ENCODE measurements around the gene IRS1. TPM values are rescaled to one million over a fixed set of nuclear protein-coding genes. Genes with fewer than 3 reads are reported as not detected.

Gene IRS1
- total RNA-seq, 1 donor = 29.7 TPM

DNA sequence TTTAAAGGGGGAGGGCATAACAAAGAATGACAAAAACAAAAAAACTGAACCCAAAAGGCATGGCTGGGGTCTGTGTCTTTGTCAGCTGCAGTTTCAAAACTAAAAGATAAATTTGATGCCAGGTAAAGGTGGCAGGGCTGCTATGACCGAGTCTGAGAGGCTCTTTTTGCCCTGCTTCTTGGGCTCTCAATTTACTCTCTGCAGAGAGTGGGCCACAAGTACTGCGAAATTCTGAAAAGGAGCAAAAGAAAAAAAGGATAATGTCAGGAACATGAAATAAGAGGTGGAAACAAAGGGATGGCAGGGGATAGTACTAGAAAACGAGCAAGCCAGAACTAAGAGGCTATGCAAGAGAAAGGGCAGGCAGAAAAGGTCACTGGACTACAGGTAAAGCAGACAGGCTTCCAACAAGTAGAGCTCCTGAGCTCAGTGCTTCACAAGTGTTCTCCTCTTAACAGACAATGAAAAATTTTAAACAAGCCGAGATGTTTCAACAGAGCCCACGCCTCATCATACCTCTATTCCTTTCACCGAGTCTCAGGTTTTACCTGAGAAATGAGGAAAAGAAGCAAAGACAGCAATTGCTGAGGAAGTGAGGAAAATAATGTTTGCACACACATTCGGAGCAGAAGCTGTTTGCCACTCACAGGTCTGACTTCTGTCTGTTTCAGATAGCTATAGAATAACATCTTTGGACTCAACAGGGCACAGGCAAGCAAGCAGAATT is 7.3 kb downstream of the IRS1 start:
- TF ChIP-seq, protein P1, sequence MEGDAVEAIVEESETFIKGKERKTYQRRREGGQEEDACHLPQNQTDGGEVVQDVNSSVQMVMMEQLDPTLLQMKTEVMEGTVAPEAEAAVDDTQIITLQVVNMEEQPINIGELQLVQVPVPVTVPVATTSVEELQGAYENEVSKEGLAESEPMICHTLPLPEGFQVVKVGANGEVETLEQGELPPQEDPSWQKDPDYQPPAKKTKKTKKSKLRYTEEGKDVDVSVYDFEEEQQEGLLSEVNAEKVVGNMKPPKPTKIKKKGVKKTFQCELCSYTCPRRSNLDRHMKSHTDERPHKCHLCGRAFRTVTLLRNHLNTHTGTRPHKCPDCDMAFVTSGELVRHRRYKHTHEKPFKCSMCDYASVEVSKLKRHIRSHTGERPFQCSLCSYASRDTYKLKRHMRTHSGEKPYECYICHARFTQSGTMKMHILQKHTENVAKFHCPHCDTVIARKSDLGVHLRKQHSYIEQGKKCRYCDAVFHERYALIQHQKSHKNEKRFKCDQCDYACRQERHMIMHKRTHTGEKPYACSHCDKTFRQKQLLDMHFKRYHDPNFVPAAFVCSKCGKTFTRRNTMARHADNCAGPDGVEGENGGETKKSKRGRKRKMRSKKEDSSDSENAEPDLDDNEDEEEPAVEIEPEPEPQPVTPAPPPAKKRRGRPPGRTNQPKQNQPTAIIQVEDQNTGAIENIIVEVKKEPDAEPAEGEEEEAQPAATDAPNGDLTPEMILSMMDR (IDR thresholded peaks at IDR 0.05; ENCODE audit: insufficient read depth, low read length) = no peak
- DNase-seq (ENCODE audit: low read depth) = peak; percentile 32
- peak overlapping the region; percentile 82 for H3K4me3 ChIP-seq (ENCODE audit: low read depth, low read length)

DNA sequence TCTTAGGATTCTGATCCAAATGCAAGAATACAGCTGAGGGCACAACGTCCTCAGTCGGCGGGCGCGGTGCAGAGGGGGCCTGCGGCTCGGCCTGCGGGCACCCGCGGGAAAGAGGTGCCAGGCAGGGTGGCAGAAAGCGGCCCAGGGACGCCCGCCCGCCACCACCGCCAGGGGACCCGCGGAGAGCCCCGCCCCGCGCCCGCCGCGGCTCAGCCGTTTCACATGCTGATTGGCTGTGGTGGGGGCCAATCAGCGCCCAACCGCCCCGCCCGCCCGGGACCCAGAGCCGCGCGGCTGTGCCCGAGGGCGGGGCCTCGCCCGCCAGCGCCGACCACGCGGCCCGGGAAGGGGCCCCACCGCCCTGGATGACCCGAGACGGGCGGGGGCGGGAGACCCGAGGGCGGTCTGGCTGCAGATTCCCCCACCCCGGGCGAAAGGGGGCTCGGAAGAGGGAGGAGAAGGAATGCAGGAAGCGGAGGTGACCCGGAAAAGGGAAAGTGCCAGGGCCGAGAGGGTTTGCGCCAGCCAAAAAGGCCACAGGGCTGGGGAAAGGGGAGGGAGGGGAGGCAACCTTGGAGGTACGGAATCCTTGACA is 8.0 kb downstream of the IRS1 start:
- peak overlapping the region; percentile 82 for H3K4me3 ChIP-seq (ENCODE audit: low read depth, low read length)
- TF ChIP-seq, protein P1 (IDR thresholded peaks at IDR 0.05; ENCODE audit: insufficient read depth, low read length) = peak; percentile 15
- peak; percentile 67 for DNase-seq (ENCODE audit: low read depth)

DNA sequence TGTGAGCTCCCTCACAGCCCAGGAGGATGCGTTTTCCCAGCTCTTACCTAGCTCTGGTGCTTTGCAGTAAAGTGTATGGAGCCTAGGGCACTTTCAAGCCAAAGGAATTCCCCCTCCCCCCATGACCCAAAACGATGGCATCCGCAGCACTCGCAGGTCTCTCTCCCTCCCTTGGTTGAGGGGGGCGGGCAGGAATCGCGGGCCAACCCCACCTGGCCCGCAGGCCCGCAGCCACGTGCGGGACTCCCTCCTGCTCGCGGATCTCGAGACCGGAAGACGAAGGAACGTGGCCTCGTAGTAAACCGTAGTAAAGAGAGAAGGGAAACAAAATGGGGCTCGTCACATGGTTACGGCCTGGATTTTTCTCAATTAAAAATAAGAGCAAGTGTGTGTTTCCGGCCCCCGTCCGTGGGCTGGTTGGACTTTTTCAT is 8.5 kb downstream of the IRS1 start:
- peak; percentile 75 for DNase-seq (ENCODE audit: low read depth)
- peak overlapping the region; percentile 72 for H3K4me3 ChIP-seq (ENCODE audit: low read depth, low read length)
- TF ChIP-seq, protein P1 (IDR thresholded peaks at IDR 0.05; ENCODE audit: insufficient read depth, low read length) = no peak

DNA sequence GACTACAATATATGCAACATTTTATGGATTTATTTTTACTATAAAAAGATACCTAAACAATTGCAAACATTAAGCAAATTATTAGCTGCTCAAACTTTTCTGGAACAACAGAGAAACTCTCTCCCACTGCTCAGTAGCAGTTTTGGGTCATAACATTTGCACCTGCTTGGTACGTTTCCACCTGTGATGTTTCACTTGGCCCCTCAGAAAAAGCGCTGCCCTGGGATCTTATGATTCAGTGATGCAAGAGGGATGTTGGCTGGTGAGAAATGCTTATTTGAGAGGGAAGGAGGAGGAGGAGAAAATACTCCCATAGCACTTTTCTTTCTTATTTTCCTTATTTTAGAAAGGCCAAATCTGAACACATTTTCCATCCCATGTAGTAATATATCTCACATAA is 9.2 kb downstream of the IRS1 start:
- TF ChIP-seq, protein P1 (IDR thresholded peaks at IDR 0.05; ENCODE audit: insufficient read depth, low read length) = no peak
- DNase-seq (ENCODE audit: low read depth) = no peak
- H3K4me3 ChIP-seq (ENCODE audit: low read depth, low read length) = peak overlapping the region; percentile 72

DNA sequence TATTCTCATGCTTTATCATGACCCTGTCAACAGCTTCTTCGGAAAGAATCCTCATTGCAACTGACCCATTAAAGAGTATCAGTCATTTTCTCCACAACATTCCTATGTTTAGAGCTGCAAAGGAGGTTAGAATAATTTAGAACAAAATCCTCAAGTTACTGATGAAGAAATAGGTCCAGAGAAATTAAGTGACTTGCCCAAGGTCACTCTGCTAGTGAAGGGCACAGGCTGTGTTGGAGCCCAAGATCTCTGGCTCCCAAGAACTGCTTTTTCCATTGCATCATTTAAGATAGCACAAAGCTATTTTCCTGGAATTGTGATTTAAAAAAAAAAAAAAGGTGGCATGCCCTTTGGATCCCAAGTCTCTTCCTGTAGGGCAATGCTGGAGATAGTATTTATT is 9.6 kb downstream of the IRS1 start:
- DNase-seq (ENCODE audit: low read depth) = no peak
- no peak overlapping the region for H3K4me3 ChIP-seq (ENCODE audit: low read depth, low read length)
- TF ChIP-seq, protein P1 (IDR thresholded peaks at IDR 0.05; ENCODE audit: insufficient read depth, low read length) = no peak

DNA sequence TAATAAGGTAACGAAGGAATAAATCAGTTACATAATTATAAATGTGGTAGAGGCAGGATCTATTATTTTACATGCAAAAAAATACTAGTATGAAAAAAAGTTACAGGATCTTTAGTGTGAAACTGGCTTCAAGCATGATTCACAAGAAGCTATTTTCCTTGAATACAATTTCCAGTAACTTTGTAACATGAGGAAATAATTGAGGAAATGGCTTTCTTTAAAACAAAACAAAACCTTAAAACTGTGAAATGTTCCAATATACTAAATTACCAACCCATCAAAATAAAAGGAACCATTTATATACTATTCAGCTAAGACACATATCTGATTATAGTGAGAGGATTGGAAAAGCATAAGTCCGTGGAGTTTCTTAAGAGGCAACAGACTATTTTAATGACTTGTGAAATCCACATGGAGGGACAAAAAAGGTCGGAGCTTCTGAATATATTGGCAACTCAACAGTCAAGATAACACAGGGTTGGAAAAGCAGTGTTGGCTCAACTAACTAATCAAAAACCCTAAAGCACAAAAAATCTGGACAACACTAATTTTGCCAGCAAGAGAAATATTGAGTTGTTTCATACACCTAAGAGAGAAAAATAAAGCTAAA is 10.6 kb downstream of the IRS1 start:
- no peak overlapping the region for H3K4me3 ChIP-seq (ENCODE audit: low read depth, low read length)
- TF ChIP-seq, protein P1 (IDR thresholded peaks at IDR 0.05; ENCODE audit: insufficient read depth, low read length) = no peak
- peak; percentile 57 for DNase-seq (ENCODE audit: low read depth)

Measured in fibroblast of the aortic adventitia (primary cell).